ENCODE measurements around the gene TMIGD3.

Gene TMIGD3

DNA sequence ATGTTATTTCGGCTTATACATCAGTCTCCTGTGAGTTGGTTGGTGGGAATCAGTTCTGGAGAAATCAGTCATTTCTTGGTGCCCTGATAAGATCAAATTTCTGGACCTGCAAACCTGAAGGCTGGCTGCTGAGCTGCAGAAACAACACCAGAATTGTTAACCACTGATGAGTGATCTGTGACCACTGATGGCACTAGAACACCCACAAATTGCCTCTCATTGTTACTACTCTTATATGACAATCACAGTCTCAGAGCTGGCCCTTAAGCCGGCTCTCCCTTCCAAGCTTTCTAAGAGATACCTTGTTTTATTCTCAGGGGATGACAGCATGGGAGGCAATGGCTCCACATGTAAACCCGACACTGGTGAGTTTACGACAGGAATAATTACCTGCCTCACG, 27.7 kb downstream of the TMIGD3 start:
- DNase-seq (ENCODE audit: low read depth, low spot score): no peak

DNA sequence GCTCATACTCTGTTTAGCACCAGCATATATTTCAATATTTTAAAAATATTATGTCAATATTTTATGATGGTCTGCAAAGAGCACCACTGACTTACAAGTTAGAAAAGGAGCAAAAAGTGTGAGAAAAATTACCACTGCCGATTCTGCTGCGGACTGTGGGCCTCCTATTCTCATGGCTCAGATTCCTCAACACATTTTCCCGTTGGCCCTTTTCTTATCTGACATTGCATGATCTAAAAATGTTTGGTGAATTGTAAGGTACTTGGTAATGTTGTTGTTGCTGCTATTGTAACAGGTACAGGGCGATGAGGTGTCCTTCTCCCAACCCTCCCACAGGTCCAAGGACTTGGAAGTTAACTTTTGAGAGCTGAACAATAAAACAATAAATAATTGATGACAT, 28.9 kb downstream of the TMIGD3 start:
- DNase-seq (ENCODE audit: low read depth, low spot score): no peak

DNA sequence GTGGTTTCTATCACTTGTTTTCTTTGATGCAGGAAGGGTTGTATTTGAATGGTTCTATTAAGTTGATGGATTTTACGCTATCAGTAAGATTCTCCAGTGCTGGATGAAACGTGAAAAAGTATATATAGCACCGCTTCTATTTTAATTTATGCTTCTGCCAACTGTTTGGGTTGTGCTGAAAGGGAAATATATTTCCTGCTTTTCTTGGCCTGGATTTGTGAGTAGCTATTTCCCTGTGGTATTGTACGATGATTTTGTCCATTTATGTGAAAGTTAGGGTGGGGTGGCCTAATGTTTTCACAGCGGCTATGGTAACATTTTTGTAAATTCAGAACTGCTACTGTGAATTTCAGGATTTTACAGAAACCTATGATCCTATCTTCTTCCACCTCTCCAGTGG, 29.3 kb downstream of the TMIGD3 start:
- DNase-seq (ENCODE audit: low read depth, low spot score): no peak

DNA sequence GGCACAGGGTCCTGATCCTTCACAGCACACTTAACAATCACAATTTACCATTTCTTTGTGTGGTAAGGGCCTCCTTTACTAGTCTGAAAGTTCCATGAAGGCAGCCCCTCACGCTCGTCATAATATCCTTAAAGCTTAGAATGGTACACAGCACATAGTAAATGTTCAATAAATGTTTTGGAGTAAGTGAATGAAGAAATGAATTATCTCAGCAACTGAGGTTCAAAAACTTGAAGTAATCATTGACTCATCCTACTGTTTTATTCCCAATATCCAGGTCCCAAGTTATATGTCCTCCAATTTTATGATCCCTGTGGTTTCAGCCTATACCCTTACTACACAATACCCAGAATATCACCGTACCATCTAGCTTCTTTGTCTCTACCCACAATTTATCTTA, 31.9 kb downstream of the TMIGD3 start:
- no peak for DNase-seq (ENCODE audit: low read depth, low spot score)

DNA sequence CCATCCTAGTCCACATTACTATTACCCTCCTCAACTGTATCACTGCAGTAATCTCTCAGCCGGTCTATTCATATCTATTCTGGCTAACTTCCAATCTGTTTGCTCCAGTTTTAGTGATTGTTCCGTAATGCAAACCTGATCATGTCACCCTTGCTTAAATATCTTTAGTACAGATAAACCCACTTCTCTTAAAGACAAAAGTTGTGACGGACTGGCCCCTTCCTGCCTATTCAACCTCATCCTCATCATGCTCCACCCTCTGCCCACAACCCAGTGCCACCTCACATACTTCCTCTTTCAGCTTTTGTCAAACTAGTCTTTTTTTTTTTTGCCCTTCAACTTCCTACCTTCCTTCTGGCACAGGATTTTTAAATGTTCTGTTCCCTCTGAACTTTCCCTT, 32.4 kb downstream of the TMIGD3 start:
- no peak for DNase-seq (ENCODE audit: low read depth, low spot score)

DNA sequence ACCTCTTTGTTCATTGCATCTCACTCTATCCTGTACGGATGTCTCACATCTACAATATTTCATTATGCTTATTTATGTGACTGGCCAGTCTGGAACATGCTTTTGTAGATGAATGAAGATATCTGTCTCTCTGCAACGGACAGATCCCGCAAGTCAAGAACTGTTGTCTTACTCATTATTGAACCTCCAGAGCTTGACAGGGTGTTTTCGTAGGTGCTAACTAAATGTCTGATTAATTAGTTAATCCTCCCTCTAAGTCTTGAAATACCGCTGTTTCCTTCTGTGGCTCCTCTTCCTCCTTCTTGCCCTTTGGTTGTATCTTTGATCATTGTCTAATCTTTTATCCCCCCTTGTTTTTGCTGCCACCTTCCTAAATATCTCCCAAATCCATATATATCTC, 32.8 kb downstream of the TMIGD3 start:
- DNase-seq (ENCODE audit: low read depth, low spot score): no peak

DNA sequence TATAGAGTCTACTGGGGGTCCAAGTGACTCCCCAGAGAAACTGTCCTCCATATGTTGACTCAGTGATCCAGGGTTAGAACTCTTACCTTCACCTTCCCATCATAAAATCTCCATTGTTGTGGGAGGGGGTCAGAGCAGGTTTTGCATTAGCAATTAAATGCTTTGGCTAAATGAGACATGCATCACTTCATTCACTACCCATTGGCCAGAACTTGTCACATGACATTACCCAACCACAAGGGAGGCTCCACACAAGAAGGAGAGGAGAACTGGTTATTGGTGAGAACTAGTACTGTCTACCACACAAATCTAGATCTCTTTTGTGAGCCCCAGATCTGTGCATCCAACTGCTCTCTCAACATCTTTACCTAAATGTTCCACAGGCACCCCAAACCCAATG, 33.9 kb downstream of the TMIGD3 start:
- DNase-seq (ENCODE audit: low read depth, low spot score): no peak

DNA sequence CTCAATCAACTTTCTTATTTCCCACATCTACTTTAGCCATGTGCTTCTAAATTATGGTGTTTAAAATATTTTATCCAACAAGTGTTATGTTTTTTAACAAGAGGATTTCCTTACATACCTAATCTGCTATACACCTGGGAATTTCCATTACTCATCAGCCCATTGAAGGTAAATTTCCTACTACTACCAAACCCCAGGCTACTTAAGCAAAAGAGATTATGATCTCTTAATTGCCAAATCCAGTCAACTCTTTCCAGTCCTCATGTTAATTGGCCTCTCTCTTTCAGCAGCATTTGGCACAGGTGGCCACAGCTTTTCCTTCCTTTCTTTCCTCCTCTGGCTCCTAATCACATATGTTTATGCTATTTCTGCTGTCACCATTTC, 34.7 kb downstream of the TMIGD3 start:
- DNase-seq (ENCODE audit: low read depth, low spot score): no peak

DNA sequence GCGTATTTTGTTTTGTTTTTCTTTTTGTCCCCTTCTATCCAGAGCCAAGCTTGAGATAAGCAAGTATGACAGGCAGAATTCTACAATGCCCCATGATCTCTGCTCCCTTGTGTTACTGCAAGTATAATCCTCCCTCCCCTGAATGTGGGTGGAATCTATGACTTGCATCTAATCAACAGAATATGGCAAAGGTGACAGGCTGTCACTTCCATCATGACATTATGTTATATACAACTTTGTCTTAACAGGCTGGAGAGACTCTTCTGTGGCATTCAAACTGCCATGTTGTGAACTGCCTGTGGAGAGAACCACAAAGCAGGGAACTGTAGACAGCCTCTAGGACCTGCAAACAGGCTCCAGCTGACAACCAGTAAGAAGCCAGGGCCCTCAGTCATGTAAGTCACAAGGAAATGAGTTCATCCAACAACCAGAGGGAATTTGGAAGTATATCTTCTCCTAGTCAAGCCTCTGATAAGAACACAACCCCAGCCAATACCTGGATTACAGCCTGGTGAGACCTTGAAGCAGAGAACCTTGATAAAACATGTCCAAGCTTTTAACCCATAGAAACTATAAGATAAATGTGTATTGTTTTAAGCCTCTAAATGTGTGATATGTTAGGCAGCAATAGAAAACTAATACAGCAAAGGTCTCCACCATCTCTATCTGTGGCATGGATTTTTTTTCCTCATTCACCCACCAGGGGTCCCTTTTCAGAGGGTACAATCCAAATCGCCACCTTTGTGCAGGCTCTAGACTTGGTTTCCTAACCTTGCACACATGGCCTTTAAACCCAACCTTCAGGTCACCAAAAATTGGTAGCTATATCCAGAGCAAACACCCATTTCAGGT, 35.3 kb downstream of the TMIGD3 start:
- no peak for DNase-seq (ENCODE audit: low read depth, low spot score)

DNA sequence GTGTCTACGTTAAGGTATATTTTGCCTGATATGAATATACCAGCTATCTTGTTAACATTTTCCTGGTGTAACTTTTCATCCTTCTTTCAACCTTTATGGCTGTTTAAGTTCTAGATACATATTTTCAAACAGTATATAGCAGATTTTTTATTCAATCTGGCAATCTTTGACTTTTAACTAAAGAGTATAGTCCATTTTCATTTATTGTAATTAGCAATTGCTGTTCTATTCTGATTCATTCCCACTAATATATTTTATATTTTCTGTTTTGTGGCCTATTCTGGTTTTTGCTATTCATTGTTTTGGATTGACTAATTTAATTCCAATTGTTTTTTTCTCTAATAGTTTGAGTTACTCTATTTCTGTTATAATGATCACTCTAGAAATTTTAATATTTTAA, 37.0 kb downstream of the TMIGD3 start:
- no peak for DNase-seq (ENCODE audit: low read depth, low spot score)

DNA sequence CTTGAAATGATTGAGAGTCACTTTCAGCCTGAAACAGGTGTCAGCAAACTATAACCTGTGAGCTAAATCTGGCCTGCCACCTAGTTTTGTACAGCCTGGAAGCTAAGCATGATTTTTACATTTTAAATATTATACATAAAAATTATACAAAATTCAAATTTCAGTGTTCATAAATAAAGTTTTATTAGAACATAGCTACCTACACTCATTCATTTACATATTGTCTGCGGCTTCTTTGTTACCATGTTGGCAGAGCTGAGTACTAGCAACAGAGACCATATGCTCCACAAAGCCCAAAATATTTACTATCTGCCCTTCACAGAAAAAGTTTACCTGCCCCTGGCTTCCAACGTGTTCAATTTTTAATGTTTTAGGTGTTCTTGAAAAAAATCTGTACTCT, 37.7 kb downstream of the TMIGD3 start:
- no peak for DNase-seq (ENCODE audit: low read depth, low spot score)

DNA sequence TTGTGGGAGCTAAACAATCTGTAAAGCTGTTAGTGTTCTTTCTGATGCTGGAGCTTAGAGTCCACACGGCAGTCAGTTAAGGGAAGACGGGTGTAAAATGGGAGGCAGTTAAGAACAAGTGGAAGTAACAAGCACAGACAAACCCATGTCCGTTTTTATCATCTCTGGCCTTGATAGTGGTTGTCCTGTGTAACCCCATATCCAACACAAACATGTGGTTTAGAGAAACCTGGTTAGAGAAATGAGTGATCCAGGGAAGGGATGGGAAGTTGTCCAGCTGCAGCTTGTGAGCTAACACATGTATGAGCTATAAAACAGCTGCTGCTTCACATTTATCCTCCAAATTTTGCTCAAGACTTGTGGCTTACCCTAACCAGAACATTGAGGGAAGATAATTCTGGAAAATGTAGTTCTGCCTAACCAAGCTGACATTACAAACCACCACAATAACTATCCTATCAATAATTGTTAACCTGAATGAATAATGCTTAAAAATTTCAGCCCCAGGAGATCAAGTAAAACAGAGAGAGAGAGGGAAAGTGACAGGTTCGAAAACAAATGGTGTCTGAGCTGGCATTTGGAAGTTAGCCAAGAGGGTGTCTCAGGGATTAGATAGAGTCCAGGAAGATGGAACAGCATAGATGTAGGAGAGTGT, 40.3 kb downstream of the TMIGD3 start:
- DNase-seq (ENCODE audit: low read depth, low spot score): no peak

DNA sequence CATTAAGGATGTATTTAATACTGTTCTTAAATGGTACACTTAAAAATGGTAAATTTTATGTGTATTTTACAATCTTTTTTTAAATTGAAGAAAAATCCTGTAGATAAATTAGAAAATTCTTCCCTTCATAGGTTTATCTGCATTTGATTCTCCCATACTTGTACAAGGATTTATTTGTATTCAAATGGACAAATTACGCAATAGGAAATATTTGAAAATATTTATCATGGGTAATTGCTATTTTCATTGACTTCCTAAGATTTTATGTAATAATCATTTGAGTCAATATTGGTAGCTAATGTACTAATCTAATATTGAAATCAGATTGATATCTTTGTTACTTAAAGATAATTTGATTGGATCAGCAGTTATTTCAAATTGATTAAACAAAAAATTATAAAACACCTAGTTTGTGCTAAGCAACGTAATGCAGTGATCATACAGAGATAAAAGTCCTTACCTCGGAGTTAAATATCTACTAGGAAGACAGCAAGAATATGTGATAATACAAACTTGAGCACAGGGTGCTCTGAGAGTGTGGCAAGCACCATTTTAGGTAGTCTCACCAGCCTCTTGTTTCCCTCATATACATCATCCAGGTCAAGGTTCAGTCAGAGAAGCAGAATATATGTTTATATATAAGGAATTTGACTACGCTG, 40.9 kb downstream of the TMIGD3 start:
- no peak for DNase-seq (ENCODE audit: low read depth, low spot score)

DNA sequence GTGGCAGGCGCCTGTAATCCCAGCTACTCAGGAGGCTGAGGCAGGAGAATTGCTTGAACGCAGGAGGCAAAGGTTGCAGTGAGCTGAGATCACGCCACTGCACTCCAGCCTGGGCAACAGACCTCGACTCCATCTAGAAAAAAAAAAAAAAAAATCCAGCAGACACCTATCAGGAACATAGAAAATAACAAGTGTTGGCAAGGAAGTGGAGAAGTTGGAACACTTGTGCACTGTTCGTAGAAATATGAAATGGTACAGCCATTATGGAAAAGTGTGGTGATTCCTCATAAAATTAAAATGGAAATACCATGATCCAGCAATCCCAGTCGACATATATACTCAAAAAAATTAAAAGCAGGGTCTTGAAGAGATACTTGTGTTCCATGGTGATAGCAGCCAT, 41.7 kb downstream of the TMIGD3 start:
- DNase-seq (ENCODE audit: low read depth, low spot score): no peak

DNA sequence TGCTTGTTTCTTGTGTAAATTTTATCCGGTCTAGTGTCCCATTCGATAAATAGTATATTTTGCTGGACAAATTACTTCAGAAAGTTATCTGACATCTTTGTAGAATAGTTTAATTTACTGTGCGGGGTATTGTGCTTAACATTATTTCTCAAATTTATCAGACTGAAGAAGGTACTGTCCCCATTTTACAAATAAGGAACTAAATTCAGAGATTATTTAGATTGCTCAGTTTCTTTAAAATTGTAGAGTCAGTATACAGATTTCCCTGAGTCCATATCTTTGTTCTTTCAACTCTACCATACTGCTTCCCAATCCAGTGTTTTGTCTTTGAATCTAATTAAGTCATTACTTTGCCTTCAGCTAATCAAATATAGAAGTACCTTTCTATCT, 47.8 kb downstream of the TMIGD3 start:
- DNase-seq (ENCODE audit: low read depth, low spot score): no peak

DNA sequence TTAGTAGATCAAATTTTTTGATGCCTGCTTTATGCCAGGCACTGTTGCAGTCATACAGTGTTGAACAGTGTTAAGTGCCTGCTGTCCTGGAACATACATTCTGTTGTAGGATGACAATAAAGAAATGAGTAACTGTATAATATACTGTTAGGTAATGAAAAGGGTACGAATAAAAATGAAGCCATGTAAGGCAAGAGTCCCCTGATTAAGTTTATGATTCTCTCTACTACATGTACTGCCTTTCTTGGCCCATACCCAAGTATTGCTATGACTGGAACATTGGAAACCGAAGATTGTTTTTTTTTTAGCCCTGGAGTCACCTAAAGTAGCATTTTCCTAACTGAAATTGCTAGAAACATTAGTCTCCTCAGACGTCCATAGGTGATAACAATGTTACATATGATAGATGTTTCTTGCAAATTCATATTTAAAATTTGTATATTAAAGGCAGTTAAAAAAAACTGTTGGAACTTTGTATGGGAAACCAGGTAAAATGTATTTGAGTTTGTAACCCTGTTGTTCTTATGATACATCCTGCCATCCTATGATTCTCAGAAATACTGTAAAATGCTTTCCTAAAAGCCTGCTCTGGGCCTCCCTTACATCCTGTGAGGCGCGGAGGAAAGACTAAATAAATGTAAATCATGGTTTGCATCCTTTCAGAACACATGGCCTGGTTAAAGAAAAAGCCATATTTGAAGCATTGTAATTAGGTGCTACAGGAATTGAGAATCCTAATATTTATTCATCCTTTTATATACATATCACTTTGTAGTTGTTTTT, 48.4 kb downstream of the TMIGD3 start:
- DNase-seq (ENCODE audit: low read depth, low spot score): no peak

DNA sequence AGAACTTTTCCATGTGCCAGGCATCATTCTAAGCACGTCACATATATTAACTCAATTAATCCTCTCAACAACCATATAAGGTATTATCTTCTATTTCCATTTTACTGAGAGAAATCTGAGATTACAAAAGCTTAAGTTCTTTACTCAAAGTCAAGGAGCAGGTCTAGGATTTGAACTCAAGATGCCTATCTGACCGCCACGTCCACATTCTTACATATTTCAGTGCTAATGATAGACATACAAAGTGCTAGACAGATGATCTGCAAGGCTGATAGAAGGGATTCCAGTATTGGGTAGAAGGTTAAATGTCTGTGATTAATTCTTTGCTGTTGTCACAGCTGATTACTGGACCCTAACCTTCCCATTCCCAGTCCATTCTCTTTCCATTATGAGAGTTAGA, 49.7 kb downstream of the TMIGD3 start:
- DNase-seq (ENCODE audit: low read depth, low spot score): no peak

DNA sequence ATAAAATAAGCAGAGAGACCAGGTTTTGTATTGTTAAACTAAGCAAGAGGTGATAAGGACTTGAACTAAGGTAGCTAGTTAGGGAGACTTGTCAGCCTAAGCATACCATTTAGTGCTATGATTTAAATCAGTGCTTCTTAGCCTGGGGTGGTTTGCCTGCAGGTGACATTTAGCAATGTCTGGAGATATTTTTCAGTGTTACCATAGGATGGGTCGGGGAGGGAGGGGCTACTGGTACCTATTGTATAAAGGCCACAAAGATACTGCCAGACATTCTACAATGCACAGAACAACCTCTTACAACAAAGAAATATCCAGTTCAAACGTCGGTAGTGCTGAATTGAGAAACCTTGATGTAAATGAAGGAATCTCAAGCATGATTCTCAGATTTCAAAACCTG, 50.9 kb downstream of the TMIGD3 start:
- no peak for DNase-seq (ENCODE audit: low read depth, low spot score)

DNA sequence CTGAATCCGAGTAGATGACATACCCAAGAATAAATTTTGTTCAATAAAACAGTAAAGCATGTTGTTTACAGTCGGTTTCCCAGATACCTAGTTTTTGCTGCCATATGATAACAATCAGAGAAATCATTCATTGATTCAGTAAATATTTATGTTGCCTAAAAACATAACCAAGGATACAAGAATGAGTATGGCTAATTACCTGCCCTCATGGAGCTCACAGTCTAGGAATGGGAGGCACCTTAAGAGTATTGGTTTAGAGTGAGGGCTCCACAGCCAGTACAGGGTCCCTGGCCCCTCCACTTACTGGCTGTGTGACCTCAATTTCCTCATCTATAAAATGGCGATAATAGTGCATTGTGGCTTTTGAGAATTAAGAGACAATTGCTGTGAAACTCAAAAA, 53.2 kb downstream of the TMIGD3 start:
- DNase-seq (ENCODE audit: low read depth, low spot score): no peak

DNA sequence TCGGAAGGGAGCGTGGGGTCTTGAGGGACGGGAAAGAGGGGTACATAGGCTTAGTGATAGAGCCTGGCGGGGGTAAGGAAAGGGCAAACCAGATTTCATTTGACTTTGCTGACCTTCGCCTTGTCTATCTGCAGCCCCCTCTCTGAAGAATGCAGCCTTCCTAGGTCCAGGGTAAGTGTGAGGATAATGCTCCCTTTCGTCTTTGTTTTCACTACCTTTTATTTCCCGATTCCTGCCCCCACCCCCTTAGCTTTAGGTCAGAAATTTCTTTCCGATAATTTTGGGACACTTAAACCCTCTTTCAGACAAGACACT, 53.8 kb downstream of the TMIGD3 start:
- no peak for DNase-seq (ENCODE audit: low read depth, low spot score)

DNA sequence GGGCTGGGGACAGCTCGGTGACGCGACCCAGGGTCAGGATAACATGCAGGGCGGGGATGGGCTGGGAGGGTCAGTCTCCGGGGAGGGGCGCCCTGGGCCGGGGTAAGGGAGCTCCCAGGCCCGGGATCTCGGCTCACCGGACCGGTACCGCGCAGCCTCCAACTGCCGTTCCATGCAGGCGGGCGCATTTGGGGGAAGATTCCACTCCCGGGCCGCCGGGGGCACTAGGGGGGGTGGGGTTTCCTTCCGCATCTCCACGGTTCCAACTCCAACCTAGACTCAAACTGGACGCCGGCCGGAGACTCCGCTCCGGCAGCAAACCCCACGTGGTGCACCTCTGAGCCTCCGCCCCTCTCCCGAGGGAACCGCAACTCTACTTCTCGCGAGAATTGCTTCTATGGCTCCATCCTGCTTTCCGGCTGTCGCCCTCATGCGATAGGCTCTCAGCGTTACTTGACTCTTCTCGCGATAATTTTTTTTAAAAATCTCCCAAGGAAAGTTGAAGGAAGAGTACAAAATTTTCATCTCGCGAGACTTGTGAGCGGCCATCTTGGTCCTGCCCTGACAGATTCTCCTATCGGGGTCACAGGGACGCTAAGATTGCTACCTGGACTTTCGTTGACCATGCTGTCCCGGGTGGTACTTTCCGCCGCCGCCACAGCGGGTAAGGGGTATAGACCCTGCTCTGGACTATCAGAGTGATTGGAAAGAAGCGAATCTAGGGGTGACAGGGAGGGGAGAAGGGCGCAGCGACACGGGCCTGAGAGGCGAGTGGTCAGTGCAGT, 54.3 kb downstream of the TMIGD3 start, which contains the start of the genes ATP5PB and WDR77:
Gene ATP5PB (plus strand): TSS at position 547 of the 785 bp plus-strand sequence. CDS start 78 bp downstream, at position 625.
Gene WDR77 (minus strand): TSS at position 339 of the 785 bp plus-strand sequence. CDS start 87 bp downstream, at position 252.
- DNase-seq (ENCODE audit: low read depth, low spot score): peak; percentile 75

Data from activated naive CD8-positive, alpha-beta T cell treated with anti-CD3 and anti-CD28 coated beads, Interleukin-2, amount 50 U/mL, for 16 hours (primary cell).